GM23338 (cell line): ENCODE measurements around the gene FANCC. TPM values are rescaled to one million over a fixed set of nuclear protein-coding genes. Genes with fewer than 3 reads are reported as not detected.
A peak's percentile ranks its signal among the peaks of the same experiment; 100 is the strongest.

Experiments used
- ATAC-seq: fragments of 200-7000 bp; cut with Tn5 transposase; 3 replicates; pipeline ENCODE4 v1.9.1; 2020
- DNase-seq: peaks from one replicate; pipeline ENCODE4 v3.0.0-alpha.2; 2015; ENCODE audit warnings: low spot score
- H2AFZ ChIP-seq: fragments of 200-600 bp; sonication (generic); 2 replicates; pipeline ENCODE4 v1.8.0; 2016; ENCODE audit warnings: antibody characterized with exemption, mild to moderate bottlenecking, moderate library complexity
- H3F3A ChIP-seq: fragments of 200-600 bp; sonication (generic); replicated peaks from 2 replicates; pipeline ENCODE4 v1.8.0; 2017; ENCODE audit warnings: antibody characterized with exemption, mixed run types, low read depth
- H3K27ac ChIP-seq: fragments of 200-600 bp; sonication (generic); 2 replicates; pipeline ENCODE4 v1.6.1; 2016; ENCODE audit warnings: low read depth
- H3K27me3 ChIP-seq: fragments of 200-600 bp; sonication (generic); 2 replicates; pipeline ENCODE4 v1.8.0; 2016; ENCODE audit warnings: mild to moderate bottlenecking, mixed run types, moderate library complexity; ENCODE audit not compliant: insufficient read depth
- H3K36me3 ChIP-seq: fragments of 200-600 bp; sonication (generic); 2 replicates; pipeline ENCODE4 v1.8.0; 2016; ENCODE audit warnings: mild to moderate bottlenecking; ENCODE audit not compliant: insufficient read depth
- H3K4me1 ChIP-seq: fragments of 200-600 bp; sonication (generic); 2 replicates; pipeline ENCODE4 v1.8.0; 2016; ENCODE audit warnings: mild to moderate bottlenecking, moderate library complexity; ENCODE audit not compliant: insufficient read depth
- H3K4me2 ChIP-seq: fragments of 200-600 bp; sonication (generic); 2 replicates; pipeline ENCODE4 v1.7.1; 2017; ENCODE audit warnings: mixed run types
- H3K4me3 ChIP-seq: fragments of 200-600 bp; sonication (generic); 2 replicates; pipeline ENCODE4 v1.6.1; 2016; ENCODE audit warnings: mixed run types
- H3K79me2 ChIP-seq: fragments of 200-600 bp; sonication (generic); replicated peaks from 2 replicates; pipeline ENCODE4 v1.8.0; 2017; ENCODE audit warnings: mild to moderate bottlenecking; ENCODE audit not compliant: insufficient read depth
- H3K9me2 ChIP-seq: fragments of 200-600 bp; sonication (generic); 2 replicates; pipeline ENCODE4 v1.8.0; 2017; ENCODE audit not compliant: insufficient read depth
- H4K20me1 ChIP-seq: fragments of 200-600 bp; sonication (generic); replicated peaks from 2 replicates; pipeline ENCODE4 v1.8.0; 2017; ENCODE audit warnings: mild to moderate bottlenecking; ENCODE audit not compliant: insufficient read depth
- H3K27ac Mint-ChIP-seq: 2 replicates; pipeline ENCODE4 v1.8.0; 2020; ENCODE audit warnings: inconsistent platforms, mild to moderate bottlenecking, moderate library complexity, mixed read lengths
- H3K27me3 Mint-ChIP-seq: 3 replicates; pipeline ENCODE4 v1.8.0; 2022; ENCODE audit warnings: low read depth, mild to moderate bottlenecking, moderate library complexity, mixed read lengths, inconsistent platforms; ENCODE audit not compliant: insufficient read depth, poor library complexity
- H3K36me3 Mint-ChIP-seq: 3 replicates; pipeline ENCODE4 v1.8.0; 2021; ENCODE audit warnings: low read depth, mild to moderate bottlenecking, inconsistent platforms, moderate library complexity, mixed read lengths
- H3K4me1 Mint-ChIP-seq: 3 replicates; pipeline ENCODE4 v1.8.0; 2020; ENCODE audit warnings: mild to moderate bottlenecking, inconsistent platforms, mixed read lengths
- H3K4me3 Mint-ChIP-seq: 3 replicates; pipeline ENCODE4 v1.8.0; 2021; ENCODE audit warnings: moderate library complexity, mild to moderate bottlenecking, inconsistent platforms, mixed read lengths
- H3K9me3 Mint-ChIP-seq: 3 replicates; pipeline ENCODE4 v1.8.0; 2020; ENCODE audit warnings: moderate library complexity, mild to moderate bottlenecking, inconsistent platforms, mixed read lengths
- CREB1 ChIP-seq: fragments of 250-450 bp; sonication (Bioruptor Pico); IDR thresholded peaks from 2 replicates; pipeline ENCODE4 v1.5.0; 2020; ENCODE audit warnings: low read depth, mild to moderate bottlenecking, moderate library complexity
- CTCF ChIP-seq, 2 experiments: fragments of 200-600 bp in 1 of 2; sonication (generic) in 1 of 2; conservative IDR thresholded peaks; 2 replicates each; pipeline versions ENCODE4 v1.5.1 to v1.6.1; 2016 to 2017; ENCODE audit warnings: antibody characterized with exemption in 2 of 2, low read depth in 2 of 2, mild to moderate bottlenecking in 2 of 2, moderate library complexity in 1 of 2
- EZH2 ChIP-seq: fragments of 200-600 bp; sonication (generic); IDR thresholded peaks from one replicate; pipeline ENCODE4 v1.8.0; 2017; ENCODE audit warnings: antibody characterized with exemption, mild to moderate bottlenecking, low read depth; ENCODE audit not compliant: unreplicated experiment
- JUNB ChIP-seq: IDR thresholded peaks from one replicate; pipeline ENCODE4 v1.6.1; 2016; ENCODE audit warnings: antibody characterized with exemption; ENCODE audit not compliant: unreplicated experiment
- POLR2AphosphoS5 ChIP-seq: IDR thresholded peaks from 2 replicates; pipeline ENCODE4 v1.6.1; 2016; ENCODE audit warnings: antibody characterized with exemption, low read depth
- STAT1 ChIP-seq: IDR thresholded peaks from one replicate; pipeline ENCODE4 v1.6.1; 2016; ENCODE audit warnings: antibody characterized with exemption; ENCODE audit not compliant: unreplicated experiment
- ZNF114 ChIP-seq: fragments of 250-450 bp; sonication (Bioruptor Pico); IDR thresholded peaks from 2 replicates; pipeline ENCODE4 v1.5.0; 2020; ENCODE audit warnings: mild to moderate bottlenecking, moderate library complexity
- ZNF331 ChIP-seq: fragments of 250-450 bp; sonication (Bioruptor Pico); IDR thresholded peaks from 2 replicates; pipeline ENCODE4 v1.5.0; 2020; ENCODE audit warnings: low read depth, mild to moderate bottlenecking, moderate library complexity
- polyA plus RNA-seq: library from polyadenylated mRNA; unstranded; fragments of >200 nt; fragmentation: Nextera tagmentation; extraction: Ambion mirVana; gene quantifications from 2 replicates; pipeline ENCODE4 v1.2.1, GENCODE V29; 2016
- total RNA-seq: library from RNA; depleted of rRNA; stranded (reverse); fragments of >200 nt; shearing (Covaris generic); gene quantifications from 2 replicates; pipeline ENCODE4 v1.2.3, GENCODE V29; 2014
- TF ChIP-seq, protein P1 (sequence below): IDR thresholded peaks from one replicate; pipeline ENCODE4 v1.6.1; 2018; ENCODE audit warnings: antibody characterized with exemption; ENCODE audit not compliant: unreplicated experiment
- TF ChIP-seq, protein P2 (sequence below): IDR thresholded peaks from 2 replicates; pipeline ENCODE4 v1.6.1; 2016; ENCODE audit warnings: antibody characterized with exemption

The FANCC gene
- total and polyA plus RNA-seq, 2 experiments from 2014 or later, result 7.8 to 18.1 TPM

- TF ChIP-seq, protein P1, sequence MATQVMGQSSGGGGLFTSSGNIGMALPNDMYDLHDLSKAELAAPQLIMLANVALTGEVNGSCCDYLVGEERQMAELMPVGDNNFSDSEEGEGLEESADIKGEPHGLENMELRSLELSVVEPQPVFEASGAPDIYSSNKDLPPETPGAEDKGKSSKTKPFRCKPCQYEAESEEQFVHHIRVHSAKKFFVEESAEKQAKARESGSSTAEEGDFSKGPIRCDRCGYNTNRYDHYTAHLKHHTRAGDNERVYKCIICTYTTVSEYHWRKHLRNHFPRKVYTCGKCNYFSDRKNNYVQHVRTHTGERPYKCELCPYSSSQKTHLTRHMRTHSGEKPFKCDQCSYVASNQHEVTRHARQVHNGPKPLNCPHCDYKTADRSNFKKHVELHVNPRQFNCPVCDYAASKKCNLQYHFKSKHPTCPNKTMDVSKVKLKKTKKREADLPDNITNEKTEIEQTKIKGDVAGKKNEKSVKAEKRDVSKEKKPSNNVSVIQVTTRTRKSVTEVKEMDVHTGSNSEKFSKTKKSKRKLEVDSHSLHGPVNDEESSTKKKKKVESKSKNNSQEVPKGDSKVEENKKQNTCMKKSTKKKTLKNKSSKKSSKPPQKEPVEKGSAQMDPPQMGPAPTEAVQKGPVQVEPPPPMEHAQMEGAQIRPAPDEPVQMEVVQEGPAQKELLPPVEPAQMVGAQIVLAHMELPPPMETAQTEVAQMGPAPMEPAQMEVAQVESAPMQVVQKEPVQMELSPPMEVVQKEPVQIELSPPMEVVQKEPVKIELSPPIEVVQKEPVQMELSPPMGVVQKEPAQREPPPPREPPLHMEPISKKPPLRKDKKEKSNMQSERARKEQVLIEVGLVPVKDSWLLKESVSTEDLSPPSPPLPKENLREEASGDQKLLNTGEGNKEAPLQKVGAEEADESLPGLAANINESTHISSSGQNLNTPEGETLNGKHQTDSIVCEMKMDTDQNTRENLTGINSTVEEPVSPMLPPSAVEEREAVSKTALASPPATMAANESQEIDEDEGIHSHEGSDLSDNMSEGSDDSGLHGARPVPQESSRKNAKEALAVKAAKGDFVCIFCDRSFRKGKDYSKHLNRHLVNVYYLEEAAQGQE, result no peak
- TF ChIP-seq CREB1 (CRISPR knock-in tag) (no peak), ZNF114 (no peak), ZNF331 (CRISPR knock-in tag) (no peak)
- TF ChIP-seq, protein P2, sequence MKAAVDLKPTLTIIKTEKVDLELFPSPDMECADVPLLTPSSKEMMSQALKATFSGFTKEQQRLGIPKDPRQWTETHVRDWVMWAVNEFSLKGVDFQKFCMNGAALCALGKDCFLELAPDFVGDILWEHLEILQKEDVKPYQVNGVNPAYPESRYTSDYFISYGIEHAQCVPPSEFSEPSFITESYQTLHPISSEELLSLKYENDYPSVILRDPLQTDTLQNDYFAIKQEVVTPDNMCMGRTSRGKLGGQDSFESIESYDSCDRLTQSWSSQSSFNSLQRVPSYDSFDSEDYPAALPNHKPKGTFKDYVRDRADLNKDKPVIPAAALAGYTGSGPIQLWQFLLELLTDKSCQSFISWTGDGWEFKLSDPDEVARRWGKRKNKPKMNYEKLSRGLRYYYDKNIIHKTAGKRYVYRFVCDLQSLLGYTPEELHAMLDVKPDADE, result no peak
These were observed 228.9 kb downstream of the FANCC start (continued) for GRCh38 chr9:95088421-95089161.

- no peak for TF ChIP-seq ZNF331 (CRISPR knock-in tag)
- no peak for TF ChIP-seq EZH2
- no peak for TF ChIP-seq JUNB
- no peak for TF ChIP-seq POLR2AphosphoS5
- TF ChIP-seq, protein P1, result no peak
- TF ChIP-seq ZNF114, result no peak
- peak; percentile 30 to 64; a peak in 3 of 4 replicates for TF ChIP-seq CTCF (conservative IDR thresholded peaks at IDR 0.05; ENCODE audit: low read depth in 2 of 2)
- no peak for TF ChIP-seq STAT1
- Mint-ChIP-seq H3K4me1 (peaks cover 18% of the 10 kb centered on the region), H3K27me3 (peaks cover 8% of the 10 kb centered on the region), H3K36me3 (peaks cover 4% of the 10 kb centered on the region; the same call in 2 of the 3 replicates), H3K4me3 (no peak overlapping the region), H3K9me3 (no peaks in the 10 kb centered on the region), H3K27ac (no peak overlapping the region)
- no peak overlapping the region for H3K4me3 ChIP-seq
- H3F3A ChIP-seq, result no peaks in the 10 kb centered on the region
- no peaks in the 10 kb centered on the region for H3K79me2 ChIP-seq
- no peaks in the 10 kb centered on the region for H3K4me1 ChIP-seq
- no peak overlapping the region for H3K4me2 ChIP-seq
- no peak overlapping the region for H3K27ac ChIP-seq
- ATAC-seq (peak; percentile 38), DNase-seq (peak; percentile 48)
- no peak overlapping the region for H2AFZ ChIP-seq
- no peaks in the 10 kb centered on the region for H3K27me3 ChIP-seq
- H3K36me3 ChIP-seq, result no peaks in the 10 kb centered on the region
- no peaks in the 10 kb centered on the region for H4K20me1 ChIP-seq
- H3K9me2 ChIP-seq, result no peaks in the 10 kb centered on the region
These were observed 229.8 kb downstream of the FANCC start for GRCh38 chr9:95087659-95088242.
